Stimulated activated CD8-positive, alpha-beta memory T cell treated with anti-CD3 and anti-CD28 coated beads, Interleukin-7, amount 100 ng/mL, for 48 hours (primary cell): ENCODE data around the gene NTRK2.

Source experiments
- DNase-seq, 2 donors: peaks; one replicate each; pipeline ENCODE4 v3.0.0-alpha.2; 2020; ENCODE audit warnings: low read depth in 1 of 2; ENCODE audit errors: extremely low read depth in 1 of 2

NTRK2 gene

GRCh38 chr9:84681516-84682285 is 12.2 kb downstream of the NTRK2 start:
- no peak for DNase-seq

- no peak for DNase-seq
Measured at GRCh38 chr9:84686068-84686467, 16.5 kb downstream of the NTRK2 start.

DNA sequence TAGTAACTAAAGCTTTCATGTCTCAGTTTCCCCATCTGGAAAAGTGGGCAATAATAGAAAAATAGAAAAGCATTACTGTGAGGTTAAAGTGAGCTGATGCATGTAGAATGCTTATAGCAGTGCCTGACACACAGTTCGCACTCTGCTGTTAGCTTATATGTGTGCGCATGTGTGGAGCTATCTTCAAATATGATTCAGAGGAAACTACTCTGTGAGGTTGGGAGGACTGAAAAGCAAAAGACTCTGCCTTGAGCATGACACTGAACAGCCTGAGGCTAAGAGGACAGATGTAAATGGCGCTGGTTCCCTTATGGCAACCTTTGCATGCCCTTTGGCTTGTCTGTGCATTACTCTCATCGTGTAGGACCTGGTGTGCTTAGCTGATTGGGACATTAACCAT is 19.4 kb downstream of the NTRK2 start:
- DNase-seq: no peak

DNA sequence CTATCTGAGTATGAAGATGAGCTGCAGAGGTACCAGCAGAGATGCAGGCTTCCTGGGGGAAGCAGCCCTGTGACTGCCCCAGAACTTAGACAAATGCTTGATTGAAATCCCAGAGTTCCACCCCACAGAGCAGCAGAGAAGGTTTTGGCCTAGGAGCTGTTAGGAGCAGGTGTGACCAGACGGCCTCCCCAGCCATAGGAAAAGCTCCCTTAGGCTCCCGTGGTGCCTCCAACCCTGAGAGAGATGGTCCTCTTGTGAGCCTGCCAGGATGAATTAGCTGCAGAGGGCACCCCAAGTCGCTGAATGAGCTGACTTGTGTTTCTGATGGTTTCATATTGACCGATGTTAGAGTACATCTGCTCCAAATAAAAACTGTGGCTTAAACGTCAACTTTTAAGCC is 22.1 kb downstream of the NTRK2 start:
- DNase-seq: no peak

DNA sequence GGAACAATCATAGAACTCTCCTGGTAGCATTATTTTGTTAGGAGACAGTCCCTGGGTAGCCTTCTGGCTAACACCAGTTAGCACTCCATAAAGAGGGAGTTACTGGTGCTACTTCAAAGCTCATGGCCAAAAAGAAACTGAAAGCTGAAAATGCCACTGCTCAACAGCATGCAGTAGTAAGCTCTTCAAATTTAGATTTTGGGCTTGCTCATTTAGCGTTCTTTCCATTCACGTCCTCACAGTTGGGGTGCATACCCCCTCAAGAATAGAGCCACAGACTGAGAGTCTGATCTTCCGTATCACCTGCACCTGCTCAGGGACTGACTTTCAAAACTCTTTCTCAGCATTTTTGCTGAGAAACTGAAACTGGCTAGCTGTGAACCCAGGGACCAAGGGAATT is 24.7 kb downstream of the NTRK2 start:
- no peak for DNase-seq

- DNase-seq: no peak
Measured at GRCh38 chr9:84697042-84697441, 27.5 kb downstream of the NTRK2 start.

GRCh38 chr9:84697509-84698114 is 28.1 kb downstream of the NTRK2 start:
- peak in 1 of 2 donors; percentile 25 for DNase-seq

- DNase-seq: no peak
Measured at GRCh38 chr9:84698323-84698722, 28.8 kb downstream of the NTRK2 start.

- no peak for DNase-seq
Measured at GRCh38 chr9:84699984-84700383, 30.5 kb downstream of the NTRK2 start.

DNA sequence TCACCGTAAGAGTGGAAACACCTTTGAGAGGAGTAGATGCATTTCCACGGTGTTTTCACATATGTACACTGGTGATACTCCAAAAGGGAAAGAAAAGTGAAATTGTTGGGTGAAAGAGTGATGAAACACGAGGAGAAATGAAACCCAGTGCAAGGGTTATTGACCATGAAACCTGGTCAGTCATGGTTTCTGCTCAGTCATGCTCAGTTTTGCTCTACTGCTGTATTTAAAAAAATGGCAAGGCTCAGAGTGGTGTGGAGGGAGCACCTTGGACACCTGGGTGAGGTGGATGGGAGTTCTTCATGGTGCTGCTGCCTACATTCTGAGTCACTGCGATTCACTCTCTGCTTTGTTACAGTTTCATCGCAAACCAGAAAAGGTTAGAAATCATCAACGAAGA is 32.3 kb downstream of the NTRK2 start:
- no peak for DNase-seq

DNA sequence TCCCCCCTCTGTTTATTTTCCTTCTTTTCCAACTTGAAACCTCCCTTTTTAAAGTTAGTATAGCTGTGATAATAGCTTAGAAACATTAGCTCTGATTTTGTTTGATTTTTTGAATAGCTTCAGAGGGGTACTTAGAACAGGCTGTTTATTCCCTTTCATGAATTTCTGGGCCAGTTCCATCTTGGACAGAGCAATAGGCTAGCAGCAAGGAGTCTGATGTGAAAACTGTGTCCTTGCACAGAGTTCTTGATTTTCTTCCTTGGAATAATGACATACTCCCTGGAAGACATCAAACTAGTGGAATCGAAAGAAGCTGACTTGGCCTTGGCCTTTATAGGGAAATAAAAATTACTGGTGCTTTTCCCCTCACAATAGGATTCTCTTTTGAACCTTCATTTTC is 32.9 kb downstream of the NTRK2 start:
- no peak for DNase-seq

DNA sequence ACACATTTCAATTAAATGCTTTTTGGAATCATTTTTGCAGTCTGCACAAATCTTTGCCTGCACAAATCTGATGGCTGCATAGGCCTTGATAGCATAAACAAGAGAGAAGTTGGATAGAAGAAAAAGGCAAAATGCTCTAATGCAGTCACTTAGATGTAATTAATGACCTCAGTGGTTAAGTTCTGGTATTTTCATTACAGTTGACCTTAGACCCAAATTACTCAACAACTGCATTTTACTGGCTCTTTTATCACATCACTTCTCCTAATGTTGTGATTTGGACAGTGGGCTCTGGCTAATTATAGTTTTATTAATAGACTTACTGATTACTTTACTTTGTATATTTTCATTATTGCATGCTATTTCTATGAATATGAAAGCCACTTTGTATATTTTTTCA is 34.3 kb downstream of the NTRK2 start:
- DNase-seq: no peak

DNA sequence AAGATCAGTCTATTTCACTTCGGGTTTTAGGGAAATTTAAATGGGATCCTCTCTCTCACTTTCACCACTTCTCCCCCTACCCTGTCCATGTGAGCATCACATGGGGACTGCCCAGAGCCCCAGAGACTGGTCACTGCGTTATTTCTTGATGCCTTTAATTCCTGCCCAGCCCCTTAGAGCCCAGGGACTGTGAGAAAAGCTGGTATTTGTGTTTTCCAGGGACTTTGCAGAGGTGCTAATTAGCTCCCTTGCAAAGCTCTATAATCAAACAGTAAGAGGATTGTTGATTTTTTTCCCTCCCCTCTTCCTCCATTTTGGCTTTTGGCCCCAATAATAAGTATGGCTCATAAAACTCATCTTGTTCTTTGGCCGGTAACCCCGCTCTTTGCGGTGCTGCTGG is 35.6 kb downstream of the NTRK2 start:
- no peak for DNase-seq

DNA sequence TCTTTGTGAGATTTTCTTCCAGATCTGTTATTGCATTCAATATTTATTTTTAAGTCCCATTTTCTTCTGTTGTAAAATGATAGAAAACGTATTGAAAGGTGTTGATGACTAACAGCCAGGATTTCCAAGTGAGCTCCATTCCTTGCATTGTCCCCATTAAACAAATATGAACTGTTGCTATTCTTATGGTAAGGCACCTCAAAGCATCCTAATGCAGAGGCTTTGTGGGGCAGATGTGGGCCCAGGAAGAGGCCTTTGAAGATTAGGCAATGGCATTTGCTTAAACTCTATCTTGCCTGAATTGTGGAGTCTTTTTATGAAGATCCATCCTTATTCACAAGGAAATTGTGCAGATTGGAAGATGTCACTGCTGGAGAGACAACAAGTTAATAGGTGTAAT is 38.9 kb downstream of the NTRK2 start:
- DNase-seq: no peak

DNA sequence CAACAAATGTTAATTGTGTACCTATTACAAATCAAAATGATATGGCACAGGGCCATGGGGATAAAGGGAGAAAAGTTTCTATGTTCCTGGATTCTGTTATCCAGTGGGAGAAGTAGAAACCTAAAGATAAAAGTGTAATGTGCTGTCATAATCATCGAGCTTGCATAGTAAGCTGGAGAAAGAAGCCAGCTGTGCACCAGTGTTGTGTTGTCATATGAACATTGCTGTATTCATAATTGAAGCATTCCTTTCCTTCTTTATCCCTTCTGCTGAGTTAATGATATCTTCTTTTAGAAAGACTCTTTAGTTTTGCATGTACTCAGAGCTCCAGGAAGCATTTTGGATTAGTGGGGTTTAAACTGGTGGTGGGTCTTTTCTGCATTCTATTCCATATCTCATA is 39.5 kb downstream of the NTRK2 start:
- no peak for DNase-seq

GRCh38 chr9:84710701-84711397 is 41.3 kb downstream of the NTRK2 start:
- no peak for DNase-seq

DNA sequence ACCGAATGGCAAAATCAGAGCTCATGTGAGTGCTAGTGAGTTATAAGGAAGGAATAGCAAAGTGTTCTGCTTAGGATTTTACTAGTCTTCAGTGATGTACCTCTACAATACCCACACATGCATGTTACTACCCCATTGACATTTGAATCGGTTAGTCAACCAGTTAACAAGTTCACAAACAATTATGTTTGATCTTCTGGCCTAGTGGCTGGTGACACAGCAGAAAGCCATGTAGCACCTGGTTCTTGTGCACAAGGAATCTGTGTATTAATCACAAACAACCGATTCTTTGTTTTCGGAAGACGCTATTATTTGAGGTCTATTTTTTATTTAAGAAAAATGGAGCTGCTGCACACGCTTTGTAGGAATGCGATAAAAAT is 41.9 kb downstream of the NTRK2 start:
- DNase-seq: no peak

GRCh38 chr9:84711936-84712335 is 42.4 kb downstream of the NTRK2 start:
- DNase-seq: no peak

DNA sequence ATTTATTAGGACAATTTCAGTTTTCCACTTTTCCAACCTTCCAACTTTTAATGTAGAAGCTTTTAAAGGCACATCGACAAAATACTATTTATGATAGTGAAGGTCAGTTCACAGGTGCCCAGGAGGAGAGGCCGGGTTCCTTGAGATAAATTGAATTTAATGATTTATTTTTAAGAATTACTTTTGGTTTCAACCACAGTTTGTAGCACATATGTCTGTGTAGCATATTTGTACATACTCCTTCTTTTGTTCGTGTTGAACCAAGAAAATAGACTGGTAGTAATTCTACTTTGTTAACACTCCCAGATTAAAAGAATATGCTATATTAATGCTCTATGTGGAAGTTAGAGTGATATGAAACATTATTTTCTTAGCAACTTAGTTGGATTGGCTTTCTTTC is 46.7 kb downstream of the NTRK2 start:
- no peak for DNase-seq

GRCh38 chr9:84718476-84718875 is 48.9 kb downstream of the NTRK2 start:
- DNase-seq: no peak

DNA sequence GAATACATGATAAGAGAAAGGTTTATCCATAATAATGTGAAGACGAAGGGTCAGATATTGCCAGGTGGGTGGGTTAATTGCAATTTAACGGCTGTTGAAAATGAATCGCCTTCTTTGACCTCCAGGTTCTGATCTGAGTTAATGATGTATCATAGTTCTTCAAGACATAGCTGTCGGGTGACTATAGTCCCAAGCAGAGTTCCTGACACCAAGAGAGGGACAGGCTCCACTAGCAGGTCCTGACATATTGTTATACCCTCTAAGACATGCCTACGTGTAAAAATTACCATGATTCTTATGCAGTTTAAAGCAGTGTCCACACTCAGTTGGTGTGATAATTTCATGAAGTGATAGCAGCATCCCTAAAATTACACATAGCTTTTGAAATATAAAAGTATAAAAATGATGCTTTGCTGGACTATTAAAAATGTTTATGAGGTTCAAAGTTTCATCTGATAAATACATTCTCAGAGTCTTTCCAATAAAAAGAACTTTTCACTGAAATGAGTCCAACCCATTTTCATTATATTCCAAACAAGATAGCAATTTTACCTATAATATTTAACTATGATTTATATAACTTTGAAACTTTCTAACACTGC is 53.0 kb downstream of the NTRK2 start:
- DNase-seq: no peak

GRCh38 chr9:84723426-84723825 is 53.9 kb downstream of the NTRK2 start:
- no peak for DNase-seq
